ENCODE measurements around the gene AKAP8. TPM values are rescaled to one million over a fixed set of nuclear protein-coding genes. Genes with fewer than 3 reads are reported as not detected.
"Not testable (repeated sequence)": the region's sequence is repeated elsewhere in the genome, so short reads cannot be mapped to it uniquely, and the experiment has no call there.

AKAP8 gene
- total RNA-seq, 2 experiments from 2014 or later, result 47.6 to 48.2 TPM

DNA sequence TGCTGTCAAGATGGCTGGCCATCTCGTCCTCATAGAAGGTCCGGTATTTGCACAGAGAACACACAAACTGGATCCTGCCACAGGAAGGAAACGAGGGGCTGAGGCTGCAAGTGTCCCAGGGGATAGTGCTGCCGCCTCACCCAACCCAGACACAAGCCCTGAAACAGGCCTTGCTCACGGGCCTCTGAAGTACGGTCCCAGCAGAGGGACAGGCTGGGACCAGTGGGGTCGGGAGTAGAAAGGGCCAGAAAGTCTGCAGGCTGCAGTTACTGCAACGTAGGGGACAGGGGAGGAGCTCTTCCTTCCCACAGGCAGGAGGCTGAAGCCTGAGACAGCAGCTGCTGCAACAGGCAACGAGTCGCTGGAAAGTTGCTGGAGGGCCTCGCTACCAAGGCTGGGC, 18.2 kb upstream of the AKAP8 start:
- H3K4me3 Mint-ChIP-seq, result no peak overlapping the region
- intact Hi-C loops (cut with micrococcal nuclease), result no loop called here
- DNase-seq, result no peak

GRCh38 chr19:15397236-15397635, 17.6 kb upstream of the AKAP8 start:
- Mint-ChIP-seq H3K27me3 (no peaks in the 10 kb centered on the region), H3K36me3 (ENCODE audit: low read depth) (peaks cover 46% of the 10 kb centered on the region), H3K4me1 (ENCODE audit: low read depth) (peaks cover 2% of the 10 kb centered on the region), H3K9me3 (no peaks in the 10 kb centered on the region), H3K4me3 (no peak overlapping the region), H3K27ac (no peak overlapping the region)
- ChIA-PET CTCF (interaction anchor here (1.4 kb wide), 1 partner anchor 243 kb away, joined by 3 read pairs; no protein-coding TSS in a partner anchor), POLR2A (interaction anchor here (1.5 kb wide), 1 partner anchor 13 kb away, joined by 4 read pairs; no protein-coding TSS in a partner anchor)
- ATAC-seq (no peak), DNase-seq (no peak)
- TF ChIP-seq CTCF (IDR thresholded peaks at IDR 0.05), result no peak
- intact Hi-C loops (cut with micrococcal nuclease), result no loop called here

More for the DNA sequence above, 18.2 kb upstream of the AKAP8 start:
- TF ChIP-seq CTCF (IDR thresholded peaks at IDR 0.05), result no peak
- Mint-ChIP-seq H3K9me3 (no peaks in the 10 kb centered on the region), H3K27me3 (no peaks in the 10 kb centered on the region), H3K27ac (no peak overlapping the region), H3K36me3 (ENCODE audit: low read depth) (peaks cover 46% of the 10 kb centered on the region), H3K4me1 (ENCODE audit: low read depth) (peaks cover 2% of the 10 kb centered on the region)
- ChIA-PET CTCF (interaction anchor here (1.4 kb wide), 1 partner anchor 243 kb away, joined by 3 read pairs; no protein-coding TSS in a partner anchor), POLR2A (interaction anchor here (1.3 kb wide), 1 partner anchor 19 kb away, joined by 3 read pairs; no protein-coding TSS in a partner anchor)
- ATAC-seq, result no peak

- no peak for TF ChIP-seq CTCF (IDR thresholded peaks at IDR 0.05)
- DNase-seq (no peak), ATAC-seq (no peak)
- H3K27me3 Mint-ChIP-seq, result no peaks in the 10 kb centered on the region
- peaks cover 48% of the 10 kb centered on the region for H3K36me3 Mint-ChIP-seq (ENCODE audit: low read depth)
- H3K9me3 Mint-ChIP-seq, result no peaks in the 10 kb centered on the region
- intact Hi-C loops (cut with micrococcal nuclease), result no loop called here
- no peak overlapping the region for H3K27ac Mint-ChIP-seq
- no peak overlapping the region for H3K4me3 Mint-ChIP-seq
- CTCF ChIA-PET, result no interaction called here
- POLR2A ChIA-PET, result interaction anchor here (1.5 kb wide), 1 partner anchor 14 kb away, joined by 4 read pairs; no protein-coding TSS in a partner anchor
- peaks cover 2% of the 10 kb centered on the region for H3K4me1 Mint-ChIP-seq (ENCODE audit: low read depth)
Measured at GRCh38 chr19:15396436-15396835, 16.8 kb upstream of the AKAP8 start.

DNA sequence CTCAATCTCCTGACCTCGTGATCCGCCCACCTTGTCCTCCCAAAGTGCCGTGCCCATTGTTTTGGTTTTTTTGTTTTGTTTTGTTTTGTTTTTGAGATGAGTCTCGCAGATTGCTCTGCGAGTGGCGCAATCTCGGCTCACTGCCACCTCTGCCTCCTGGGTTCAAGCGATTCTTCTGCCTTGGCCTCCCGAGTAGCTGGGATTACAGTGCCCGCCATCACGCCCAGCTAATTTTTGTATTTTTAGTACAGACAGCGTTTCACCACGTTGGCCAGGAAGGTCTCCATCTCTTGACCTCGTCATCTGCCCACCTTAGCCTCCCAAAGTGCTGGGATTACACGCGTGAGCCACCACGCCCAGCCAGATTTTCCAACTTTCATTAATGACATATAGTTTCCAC, 15.7 kb upstream of the AKAP8 start:
- H3K9me3 Mint-ChIP-seq; intact Hi-C loops (cut with micrococcal nuclease): not testable (repeated sequence)

GRCh38 chr19:15394426-15394825, 14.8 kb upstream of the AKAP8 start:
- DNase-seq (no peak), ATAC-seq (no peak)
- Mint-ChIP-seq H3K9me3 (no peaks in the 10 kb centered on the region), H3K36me3 (ENCODE audit: low read depth) (peaks cover 53% of the 10 kb centered on the region), H3K27ac (no peak overlapping the region), H3K4me1 (ENCODE audit: low read depth) (peaks cover 2% of the 10 kb centered on the region), H3K4me3 (no peak overlapping the region), H3K27me3 (no peaks in the 10 kb centered on the region)
- POLR2A ChIA-PET, result interaction anchor here (0.6 to 0.7 kb wide), 2 partner anchors 23 to 72 kb away, joined by 3 read pairs; no protein-coding TSS in a partner anchor
- CTCF ChIA-PET, result interaction anchor here (0.6 kb wide), 1 partner anchor 738 kb away, joined by 4 read pairs; no protein-coding TSS in a partner anchor
- intact Hi-C loops (cut with micrococcal nuclease), result no loop called here
- TF ChIP-seq CTCF (IDR thresholded peaks at IDR 0.05), result no peak

More for the DNA sequence above, 15.7 kb upstream of the AKAP8 start:
- H3K4me3 Mint-ChIP-seq; DNase-seq; ATAC-seq; H3K27ac Mint-ChIP-seq; H3K4me1 Mint-ChIP-seq (ENCODE audit: low read depth); H3K27me3 Mint-ChIP-seq; POLR2A ChIA-PET; CTCF ChIA-PET: not testable (repeated sequence)
- H3K36me3 Mint-ChIP-seq (ENCODE audit: low read depth), result peaks cover 51% of the 10 kb centered on the region
